Testis (tissue), 3 donors: ENCODE results near the gene ASB4. TPM values are rescaled to one million over a fixed set of nuclear protein-coding genes. Genes with fewer than 3 reads are reported as not detected.

Source experiments
- DNase-seq: peaks from one replicate; pipeline ENCODE4 v3.0.0-alpha.2; 2019
- H3K27ac ChIP-seq, 2 donors: fragments of 200-600 bp; sonication (generic); one replicate each; pipeline ENCODE4 v1.5.1; 2019
- H3K27me3 ChIP-seq: fragments of 200-600 bp; sonication (generic); one replicate; pipeline ENCODE4 v1.5.1; 2019
- H3K36me3 ChIP-seq: fragments of 200-600 bp; sonication (generic); one replicate; pipeline ENCODE4 v1.5.1; 2017; ENCODE audit warnings: low read depth; ENCODE audit errors: missing control alignments
- H3K4me1 ChIP-seq: fragments of 200-600 bp; sonication (generic); one replicate; pipeline ENCODE4 v1.5.1; 2019
- H3K4me3 ChIP-seq, 2 donors: fragments of 200-600 bp; sonication (generic); one replicate each; pipeline ENCODE4 v1.5.1; 2017 to 2019
- H3K9me3 ChIP-seq: fragments of 200-600 bp; sonication (generic); one replicate; pipeline ENCODE4 v1.5.1; 2017
- POLR2A ChIP-seq: fragments of 450-650 bp; IDR thresholded peaks from one replicate; pipeline ENCODE4 v1.6.1; 2017; ENCODE audit warnings: antibody characterized with exemption, mild to moderate bottlenecking, moderate library complexity
- WGBS, 2 donors: methylation state at CpG; one replicate each; pipeline ENCODE4 v1.1.5; 2018; 5-methylcytosine and 5-hydroxymethylcytosine counted together
- intact Hi-C: fragments of 100-400 bp; cut with DNase I; formaldehyde crosslinking; loops from one replicate; pipeline ENCODE4 v1.15.1; 2023; ENCODE audit warnings: low total_unique reads
- polyA plus RNA-seq: library from polyadenylated mRNA; stranded (reverse); fragments of 350-450 nt; fragmentation: Illumina TruSeq; extraction: RNeasy Lipid Tissue Mini Kit (QIAGEN cat#74804); gene quantifications from one replicate; pipeline ENCODE4 v1.2.3, GENCODE V29; 2014; ENCODE audit warnings: low read depth, low replicate concordance; ENCODE audit not compliant: insufficient read depth
- total RNA-seq, 2 donors: library from RNA; depleted of rRNA; stranded (reverse); fragments of >200 nt; gene quantifications; one replicate each; pipeline ENCODE4 v1.2.3, GENCODE V29; 2016
- TF ChIP-seq, protein P1 (sequence below), 3 experiments: fragments of 450-650 bp in 2 of 3; fragments of 200-600 bp in 1 of 3; sonication (generic) in 1 of 3; IDR thresholded peaks; one replicate each; pipeline ENCODE4 v1.5.1; 2016 to 2019; ENCODE audit warnings: antibody characterized with exemption in 3 of 3, mild to moderate bottlenecking in 2 of 3, moderate library complexity in 1 of 3

ASB4 gene
- total and polyA plus RNA-seq, 3 donors from 2014 or later, result 0.12 to 1.9 (median 1.0) TPM

DNA sequence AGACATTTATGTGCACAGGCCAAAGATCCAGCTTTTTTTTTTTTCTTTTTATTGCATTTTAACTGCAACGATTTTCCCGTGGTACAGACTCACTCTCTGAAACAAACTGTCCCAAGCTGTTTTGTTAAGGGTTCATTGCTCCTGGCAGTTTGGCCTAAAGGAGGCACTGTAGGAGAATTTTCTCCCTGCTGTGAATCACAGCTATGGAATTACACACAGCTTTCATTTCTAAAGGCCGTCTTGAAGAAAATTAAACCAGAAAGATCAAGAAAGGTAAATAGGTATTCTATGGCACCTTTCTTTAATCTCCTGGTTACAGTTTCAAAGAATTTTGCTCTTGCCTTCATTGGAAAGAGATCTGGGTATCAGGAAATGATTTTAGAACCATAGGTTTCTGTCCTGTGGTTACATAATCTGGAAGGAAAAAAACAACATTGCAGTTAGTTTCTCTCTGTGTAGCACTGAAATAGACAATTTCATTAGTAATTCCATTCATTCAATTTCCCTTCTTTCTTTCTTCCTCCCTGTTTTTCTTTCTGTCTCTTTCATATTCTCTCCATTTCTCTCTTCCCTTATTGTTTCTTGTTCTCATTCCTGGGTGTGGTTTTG, 59.4 kb downstream of the ASB4 start:
- 21 to 26% methylated on average over 3 of the region's 3 CpGs for WGBS, 2 donors
- H3K4me1 ChIP-seq, result peaks cover 24% of the 10 kb centered on the region
- TF ChIP-seq, protein P1, sequence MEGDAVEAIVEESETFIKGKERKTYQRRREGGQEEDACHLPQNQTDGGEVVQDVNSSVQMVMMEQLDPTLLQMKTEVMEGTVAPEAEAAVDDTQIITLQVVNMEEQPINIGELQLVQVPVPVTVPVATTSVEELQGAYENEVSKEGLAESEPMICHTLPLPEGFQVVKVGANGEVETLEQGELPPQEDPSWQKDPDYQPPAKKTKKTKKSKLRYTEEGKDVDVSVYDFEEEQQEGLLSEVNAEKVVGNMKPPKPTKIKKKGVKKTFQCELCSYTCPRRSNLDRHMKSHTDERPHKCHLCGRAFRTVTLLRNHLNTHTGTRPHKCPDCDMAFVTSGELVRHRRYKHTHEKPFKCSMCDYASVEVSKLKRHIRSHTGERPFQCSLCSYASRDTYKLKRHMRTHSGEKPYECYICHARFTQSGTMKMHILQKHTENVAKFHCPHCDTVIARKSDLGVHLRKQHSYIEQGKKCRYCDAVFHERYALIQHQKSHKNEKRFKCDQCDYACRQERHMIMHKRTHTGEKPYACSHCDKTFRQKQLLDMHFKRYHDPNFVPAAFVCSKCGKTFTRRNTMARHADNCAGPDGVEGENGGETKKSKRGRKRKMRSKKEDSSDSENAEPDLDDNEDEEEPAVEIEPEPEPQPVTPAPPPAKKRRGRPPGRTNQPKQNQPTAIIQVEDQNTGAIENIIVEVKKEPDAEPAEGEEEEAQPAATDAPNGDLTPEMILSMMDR (IDR thresholded peaks at IDR 0.05), result peak; percentile 63 to 74 (median 70)
- TF ChIP-seq POLR2A, result no peak
- H3K36me3 ChIP-seq, result no peaks in the 10 kb centered on the region
- no peaks in the 10 kb centered on the region for H3K9me3 ChIP-seq
- no peaks in the 10 kb centered on the region for H3K27me3 ChIP-seq
- peak overlapping the region; percentile 73 to 94 for H3K27ac ChIP-seq
- intact Hi-C loops, result loop anchor here (10.0 kb wide), 1 partner anchor 60 kb away; no protein-coding TSS in a partner anchor
- H3K4me3 ChIP-seq, result peak overlapping the region in 1 of 2 donors; percentile 7
- DNase-seq, result peak; percentile 62

DNA sequence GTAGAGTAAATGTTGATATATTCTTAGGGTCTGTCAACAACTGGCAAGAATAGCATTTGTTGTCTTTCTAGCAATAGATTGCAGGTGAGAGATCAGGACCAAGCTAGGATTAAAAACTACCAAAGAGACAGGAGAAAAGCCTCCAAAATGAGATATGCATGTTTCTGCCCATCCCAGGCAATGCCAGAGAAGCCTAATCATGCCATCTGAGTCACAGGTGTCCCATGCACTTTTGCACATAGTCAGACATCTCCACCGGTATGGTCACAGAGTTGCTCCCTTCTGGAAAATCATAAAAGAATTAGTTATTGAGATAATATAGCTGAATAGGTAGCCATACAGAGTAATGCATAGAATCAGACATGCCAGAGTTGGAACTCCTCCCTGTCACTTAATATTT, 59.9 kb downstream of the ASB4 start:
- 71 to 88% methylated on average over 1 of the region's 1 CpG for WGBS, 2 donors
- Histone ChIP-seq H3K9me3 (no peaks in the 10 kb centered on the region), H3K4me3 (no peak overlapping the region), H3K36me3 (no peaks in the 10 kb centered on the region), H3K27ac (peak overlapping the region; percentile 73 to 94), H3K4me1 (peaks cover 29% of the 10 kb centered on the region), H3K27me3 (no peaks in the 10 kb centered on the region)
- no peak for DNase-seq
- intact Hi-C loops, result loop anchor here (10.0 kb wide), 1 partner anchor 59 kb away; no protein-coding TSS in a partner anchor
- TF ChIP-seq, protein P1 (IDR thresholded peaks at IDR 0.05), result no peak
- TF ChIP-seq POLR2A, result no peak

DNA sequence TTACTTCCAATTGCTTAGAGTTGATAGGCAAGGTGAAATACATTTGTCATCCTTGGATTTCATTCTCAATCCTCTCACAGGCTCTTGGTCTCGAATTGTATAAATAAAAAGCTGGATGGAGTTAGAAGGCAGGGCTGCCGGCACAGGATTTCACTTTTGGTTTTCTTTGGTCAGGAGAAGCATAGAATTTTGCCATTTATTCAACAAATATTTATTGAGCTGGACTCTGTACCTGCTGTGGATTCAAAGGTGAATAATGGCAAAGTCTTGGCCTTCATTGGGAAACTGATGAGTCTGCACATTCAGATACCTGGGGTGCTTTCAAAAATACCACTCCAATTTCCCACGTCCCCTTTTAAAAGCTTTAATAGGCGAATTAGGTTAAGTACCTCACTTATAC, 60.9 kb downstream of the ASB4 start:
- no peaks in the 10 kb centered on the region for H3K36me3 ChIP-seq
- peak overlapping the region in 1 of 2 donors; percentile 94 for H3K27ac ChIP-seq
- no peaks in the 10 kb centered on the region for H3K9me3 ChIP-seq
- 67 to 70% methylated on average over 4 of the region's 4 CpGs for WGBS, 2 donors
- H3K4me3 ChIP-seq, result no peak overlapping the region
- intact Hi-C loops, result loop anchor here (10.0 kb wide), 1 partner anchor 58 kb away; no protein-coding TSS in a partner anchor
- peaks cover 35% of the 10 kb centered on the region for H3K4me1 ChIP-seq
- H3K27me3 ChIP-seq, result no peaks in the 10 kb centered on the region
- no peak for DNase-seq
- TF ChIP-seq POLR2A, result no peak
- TF ChIP-seq, protein P1 (IDR thresholded peaks at IDR 0.05), result no peak

DNA sequence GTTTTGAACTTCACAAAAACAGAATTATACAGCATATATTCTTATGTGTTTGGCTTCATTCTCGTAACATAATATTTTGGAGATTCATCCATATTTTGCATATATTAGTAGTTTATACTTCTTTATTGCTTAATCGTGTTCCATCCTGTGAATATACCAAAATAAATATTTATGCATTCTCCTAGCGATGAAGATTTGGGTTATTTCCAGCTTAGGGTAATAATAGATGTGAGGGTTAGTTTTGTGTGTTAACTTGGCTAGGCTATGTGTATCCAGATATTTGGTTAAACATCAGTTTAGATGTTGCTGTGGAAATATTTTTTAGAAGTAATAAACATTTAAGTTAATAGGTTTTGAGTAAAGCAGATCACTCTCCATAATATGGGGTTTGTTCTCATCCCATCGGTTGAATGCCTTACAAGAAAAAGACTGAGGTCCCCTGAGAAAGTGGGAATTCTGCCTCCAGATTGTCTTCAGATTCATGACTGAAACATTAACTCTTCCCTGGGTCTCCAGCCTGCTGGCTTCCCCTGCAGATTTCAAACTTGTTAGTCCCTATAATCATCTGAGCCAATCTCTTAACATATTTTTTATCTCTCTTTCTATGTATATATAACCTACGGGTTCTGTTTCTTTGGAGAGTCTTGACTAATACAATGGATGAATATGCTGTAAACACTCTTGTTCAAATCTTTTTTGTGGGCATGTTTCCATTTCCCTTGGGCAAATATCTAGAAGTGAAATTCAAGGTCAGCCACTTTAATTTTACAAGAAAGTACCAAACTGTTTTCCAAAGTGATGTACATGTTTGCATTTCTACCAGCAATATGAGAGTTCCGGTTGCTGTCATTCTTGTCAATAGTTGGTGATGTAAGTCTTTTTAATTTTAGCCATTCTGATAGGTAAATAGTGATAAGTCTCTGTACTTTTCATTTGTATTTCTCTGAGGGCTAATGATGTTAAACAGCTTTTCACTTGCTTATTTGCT, 61.9 kb downstream of the ASB4 start:
- Histone ChIP-seq H3K27ac (peak overlapping the region; percentile 21 to 94), H3K4me1 (peaks cover 35% of the 10 kb centered on the region), H3K4me3 (no peak overlapping the region), H3K9me3 (no peaks in the 10 kb centered on the region), H3K36me3 (no peaks in the 10 kb centered on the region), H3K27me3 (no peaks in the 10 kb centered on the region)
- no peak for DNase-seq
- intact Hi-C loops, result loop anchor here (10.0 kb wide), 1 partner anchor 57 kb away; no protein-coding TSS in a partner anchor
- WGBS, 2 donors, result 55 to 59% methylated on average over 5 to 6 of the region's 6 CpGs
- TF ChIP-seq, protein P1 (IDR thresholded peaks at IDR 0.05), result no peak
- TF ChIP-seq POLR2A, result no peak
